OCI-LY3 (cell line): ENCODE results near the gene FBXL20.

Source experiments
- H2AFZ ChIP-seq: fragments of 200-600, 300-600 bp; shearing (Covaris generic); 2 replicates; pipeline ENCODE4 v1.6.0; 2014; ENCODE audit warnings: antibody characterized with exemption, low read depth, low read length
- H3K27ac ChIP-seq: fragments of 200-600, 300-600 bp; sonication (generic); 2 replicates; pipeline ENCODE4 v1.5.1; 2014; ENCODE audit warnings: mild to moderate bottlenecking, low read length, moderate library complexity, mixed read lengths
- H3K27me3 ChIP-seq: fragments of 200-600, 300-600 bp; sonication (generic); 2 replicates; pipeline ENCODE4 v1.6.1; 2014; ENCODE audit warnings: low read depth, low read length, mixed read lengths
- H3K36me3 ChIP-seq: fragments of 200-600, 300-600 bp; sonication (generic); replicated peaks from 2 replicates; pipeline ENCODE3; 2014; ENCODE audit warnings: low read depth, low read length, mixed read lengths
- H3K4me1 ChIP-seq: fragments of 300-600, 200-600 bp; sonication (generic); 2 replicates; pipeline ENCODE4 v1.6.1; 2014; ENCODE audit warnings: low read length, mixed read lengths
- H3K4me2 ChIP-seq: fragments of 200-600, 300-600 bp; sonication (generic); 2 replicates; pipeline ENCODE4 v1.6.1; 2014; ENCODE audit warnings: low read length, mixed read lengths
- H3K4me3 ChIP-seq: fragments of 300-600, 200-600 bp; sonication (generic); 2 replicates; pipeline ENCODE4 v1.5.1; 2014; ENCODE audit warnings: antibody characterized with exemption, mild to moderate bottlenecking, low read length, moderate library complexity
- H3K79me2 ChIP-seq: fragments of 300-600, 200-600 bp; shearing (Covaris generic); 2 replicates; pipeline ENCODE4 v1.6.1; 2014; ENCODE audit warnings: mild to moderate bottlenecking, low read length, mixed read lengths
- H3K9ac ChIP-seq: fragments of 300-600, 200-600 bp; shearing (Covaris generic); 2 replicates; pipeline ENCODE4 v1.6.0; 2014; ENCODE audit warnings: mild to moderate bottlenecking, low read length, moderate library complexity
- H3K9me3 ChIP-seq: fragments of 200-600, 300-600 bp; shearing (Covaris generic); 2 replicates; pipeline ENCODE4 v1.6.1; 2014; ENCODE audit warnings: low read length, mixed read lengths; ENCODE audit not compliant: insufficient read depth
- H4K20me1 ChIP-seq: fragments of 200-600, 300-600 bp; sonication (generic); 2 replicates; pipeline ENCODE4 v1.6.1; 2016; ENCODE audit warnings: low read length, mixed read lengths; ENCODE audit not compliant: insufficient read depth
- CTCF ChIP-seq: fragments of 200-600, 300-600 bp; sonication (generic); IDR thresholded peaks from 2 replicates; pipeline ENCODE4 v1.5.1; 2014; ENCODE audit warnings: antibody characterized with exemption, low read length, low read depth
- EZH2phosphoT487 ChIP-seq: fragments of 200-600 bp; shearing (Covaris generic); IDR thresholded peaks from 2 replicates; pipeline ENCODE4 v1.6.1; 2018; ENCODE audit warnings: antibody characterized with exemption, mixed run types, low read depth

FBXL20 gene

GRCh38 chr17:39246274-39246673, 155.2 kb downstream of the FBXL20 start:
- no peaks in the 10 kb centered on the region for H3K27me3 ChIP-seq
- no peaks in the 10 kb centered on the region for H3K9me3 ChIP-seq
- H3K9ac ChIP-seq: no peak overlapping the region
- H3K36me3 ChIP-seq: no peaks in the 10 kb centered on the region
- H4K20me1 ChIP-seq: no peaks in the 10 kb centered on the region
- H3K27ac ChIP-seq: no peak overlapping the region
- H3K4me2 ChIP-seq: no peak overlapping the region
- no peak overlapping the region for H2AFZ ChIP-seq
- H3K79me2 ChIP-seq: no peaks in the 10 kb centered on the region
- TF ChIP-seq EZH2phosphoT487: no peak
- no peak for TF ChIP-seq CTCF
- no peak overlapping the region for H3K4me3 ChIP-seq
- peaks cover 8% of the 10 kb centered on the region for H3K4me1 ChIP-seq

- Histone ChIP-seq H3K4me1 (peaks cover 9% of the 10 kb centered on the region), H3K9me3 (no peaks in the 10 kb centered on the region), H3K9ac (no peak overlapping the region), H3K79me2 (no peaks in the 10 kb centered on the region), H2AFZ (peak overlapping the region; percentile 31; the same call in 1 of the 2 replicates), H3K36me3 (no peaks in the 10 kb centered on the region), H4K20me1 (no peaks in the 10 kb centered on the region), H3K4me3 (no peak overlapping the region), H3K27me3 (no peaks in the 10 kb centered on the region), H3K27ac (no peak overlapping the region), H3K4me2 (peak overlapping the region; percentile 23; the same call in 1 of the 2 replicates)
- no peak for TF ChIP-seq EZH2phosphoT487
- peak; percentile 94 for TF ChIP-seq CTCF
These were observed 156.5 kb downstream of the FBXL20 start for GRCh38 chr17:39244600-39245570.

GRCh38 chr17:39244016-39244599, 157.3 kb downstream of the FBXL20 start:
- no peaks in the 10 kb centered on the region for H3K27me3 ChIP-seq
- H3K4me2 ChIP-seq: no peak overlapping the region
- H3K9me3 ChIP-seq: no peaks in the 10 kb centered on the region
- H3K27ac ChIP-seq: no peak overlapping the region
- peaks cover 16% of the 10 kb centered on the region for H3K4me1 ChIP-seq
- H3K4me3 ChIP-seq: no peak overlapping the region
- no peak overlapping the region for H3K9ac ChIP-seq
- H4K20me1 ChIP-seq: no peaks in the 10 kb centered on the region
- H2AFZ ChIP-seq: peak overlapping the region; percentile 31; the same call in 1 of the 2 replicates
- no peak for TF ChIP-seq CTCF
- H3K36me3 ChIP-seq: no peaks in the 10 kb centered on the region
- H3K79me2 ChIP-seq: no peaks in the 10 kb centered on the region

GRCh38 chr17:39243155-39243554, 158.3 kb downstream of the FBXL20 start:
- Histone ChIP-seq H3K4me1 (peaks cover 25% of the 10 kb centered on the region), H4K20me1 (no peaks in the 10 kb centered on the region), H3K36me3 (no peaks in the 10 kb centered on the region), H3K27ac (no peak overlapping the region), H2AFZ (no peak overlapping the region), H3K4me2 (no peak overlapping the region), H3K79me2 (no peaks in the 10 kb centered on the region), H3K4me3 (no peak overlapping the region), H3K9ac (no peak overlapping the region), H3K27me3 (no peaks in the 10 kb centered on the region), H3K9me3 (no peaks in the 10 kb centered on the region)
- TF ChIP-seq CTCF (no peak), EZH2phosphoT487 (no peak)
